T-cell (primary cell): ENCODE results near the gene PLEKHG2. TPM values are rescaled to one million over a fixed set of nuclear protein-coding genes. Genes with fewer than 3 reads are reported as not detected.
"Not testable (repeated sequence)": the region's sequence is repeated elsewhere in the genome, so short reads cannot be mapped to it uniquely, and the experiment has no call there.

Experiments
- ATAC-seq, 4 experiments: fragments of 200-7000 bp in 3 of 4; fragments of 150-1000 bp in 1 of 4; cut with Tn5 transposase; replicated peaks in 1 of 4; 1 replicate in 3 of 4; 2 replicates in 1 of 4; pipeline ENCODE4 v1.10.0; 2021; ENCODE audit warnings: moderate library complexity in 3 of 4, mild to moderate bottlenecking in 2 of 4, moderate number of reproducible peaks in 1 of 4
- CTCF ChIA-PET, 2 donors: fragments of 300-600 bp; sonication (Branson Sonifier 250); formaldehyde crosslinking; loops; one replicate each; lab custom pipeline; 2022; ENCODE audit warnings: antibody characterized with exemption in 2 of 2; lab: Charles Lee
- POLR2A ChIA-PET, 2 donors: fragments of 300-600 bp; sonication (Branson Sonifier 250); formaldehyde crosslinking; loops; one replicate each; lab custom pipeline; 2022; ENCODE audit warnings: antibody characterized with exemption in 2 of 2; lab: Charles Lee
- DNase-seq, 35 experiments: peaks; one replicate each; pipeline versions ENCODE4 v3.0.0 to v3.0.0-alpha.2; 2013 to 2023
- H3K27ac ChIP-seq: one replicate; pipeline ENCODE4 v1.5.1; 2013; ENCODE audit warnings: low read length
- H3K27me3 ChIP-seq, 2 experiments: replicated peaks in 1 of 2; 1 replicate in 1 of 2; 2 replicates in 1 of 2; pipeline versions ENCODE4 v1.6.1 to v1.7.0; 2013; ENCODE audit warnings: low read length in 1 of 2, mixed read lengths in 1 of 2; ENCODE audit not compliant: control insufficient read depth in 2 of 2, insufficient read depth in 2 of 2; ENCODE audit errors: extremely low read depth in 1 of 2
- H3K36me3 ChIP-seq, 2 donors: 1 replicate in 1 of 2; 2 replicates in 1 of 2; pipeline versions ENCODE4 v1.6.1 to v1.7.0; 2013; ENCODE audit warnings: low read length in 1 of 2; ENCODE audit not compliant: control insufficient read depth in 2 of 2, insufficient read depth in 1 of 2; ENCODE audit errors: extremely low read depth in 1 of 2
- H3K4me1 ChIP-seq, 2 experiments: 1 replicate in 1 of 2; 2 replicates in 1 of 2; pipeline versions ENCODE4 v1.6.1 to v1.7.0; 2013; ENCODE audit warnings: low read length in 2 of 2, mixed read lengths in 1 of 2; ENCODE audit not compliant: insufficient read depth in 2 of 2, control insufficient read depth in 1 of 2; ENCODE audit errors: extremely low read depth in 1 of 2
- H3K4me3 ChIP-seq, 2 donors: 1 replicate in 1 of 2; 2 replicates in 1 of 2; pipeline versions ENCODE4 v1.5.1 to v1.7.0; 2013; ENCODE audit warnings: mild to moderate bottlenecking in 2 of 2, low read length in 1 of 2, moderate library complexity in 1 of 2; ENCODE audit not compliant: control insufficient read depth in 1 of 2; ENCODE audit errors: extremely low read depth in 1 of 2
- H3K9me3 ChIP-seq: 2 replicates; pipeline ENCODE4 v1.7.0; 2013
- H3K27ac Mint-ChIP-seq, 2 donors: one replicate each; pipeline ENCODE4 v1.8.0; 2020 to 2021; ENCODE audit warnings: mild to moderate bottlenecking in 2 of 2, mixed read lengths in 2 of 2
- H3K27me3 Mint-ChIP-seq, 2 donors: one replicate each; pipeline ENCODE4 v1.8.0; 2021 to 2022; ENCODE audit warnings: mixed read lengths in 2 of 2
- H3K36me3 Mint-ChIP-seq: one replicate; pipeline ENCODE4 v1.8.0; 2021; ENCODE audit warnings: mixed read lengths
- H3K4me1 Mint-ChIP-seq, 3 donors: one replicate each; pipeline ENCODE4 v1.8.0; 2020 to 2022; ENCODE audit warnings: mixed read lengths in 3 of 3, mild to moderate bottlenecking in 1 of 3
- H3K4me3 Mint-ChIP-seq, 3 donors: one replicate each; pipeline ENCODE4 v1.8.0; 2020 to 2022; ENCODE audit warnings: mild to moderate bottlenecking in 3 of 3, mixed read lengths in 3 of 3, moderate library complexity in 3 of 3
- H3K9me3 Mint-ChIP-seq, 3 donors: one replicate each; pipeline ENCODE4 v1.8.0; 2020 to 2022; ENCODE audit warnings: mixed read lengths in 3 of 3
- WGBS: methylation state at CpG from one replicate; pipeline ENCODE4 v1.1.5; 2013; ENCODE audit warnings: missing lambda C conversion rate; ENCODE audit not compliant: insufficient coverage; 5-methylcytosine and 5-hydroxymethylcytosine counted together
- total RNA-seq, 35 experiments: library from RNA in 6 of 35; stranded (reverse) in 6 of 35; fragments of 120-200 nt in 1 of 35; gene quantifications; one replicate each; pipeline versions ENCODE4 v1.2.1 to v1.2.4 and lab custom pipeline; 2013 to 2026

PLEKHG2 gene
- total RNA-seq, 5 donors from 2014 or later (not counting 1 experiment from before 2014, with no cell fraction given) = 25.2 to 88.1 (median 36.7) TPM

- H3K36me3 Mint-ChIP-seq = peaks cover 46% of the 10 kb centered on the region
Observed at GRCh38 chr19:39370735-39371134, 41.7 kb upstream of the PLEKHG2 start.

GRCh38 chr19:39372047-39372802, 40.2 kb upstream of the PLEKHG2 start:
- CTCF ChIA-PET = no interaction called here
- no peaks in the 10 kb centered on the region for H3K4me1 ChIP-seq
- peaks cover 12 to 64% of the 10 kb centered on the region in 2 donors for H3K36me3 ChIP-seq
- Mint-ChIP-seq H3K36me3 (peaks cover 55% of the 10 kb centered on the region), H3K9me3 (no peaks in the 10 kb centered on the region), H3K27me3 (no peaks in the 10 kb centered on the region), H3K4me1 (no peaks in the 10 kb centered on the region), H3K4me3 (no peak overlapping the region), H3K27ac (peak overlapping the region in 1 of 2 donors; percentile 22)
- WGBS = 71% methylated on average over 6 of the region's 8 CpGs
- DNase-seq (no peak), ATAC-seq (no peak)
- H3K9me3 ChIP-seq = no peaks in the 10 kb centered on the region
- H3K27me3 ChIP-seq = no peaks in the 10 kb centered on the region
- no peak overlapping the region for H3K4me3 ChIP-seq
- no peak overlapping the region for H3K27ac ChIP-seq
- POLR2A ChIA-PET = no interaction called here

More at GRCh38 chr19:39370735-39371134, 41.7 kb upstream of the PLEKHG2 start:
- Histone ChIP-seq H3K27me3 (no peaks in the 10 kb centered on the region), H3K4me3 (no peak overlapping the region), H3K9me3 (no peaks in the 10 kb centered on the region), H3K4me1 (no peaks in the 10 kb centered on the region), H3K27ac (no peak overlapping the region), H3K36me3 (peaks cover 8 to 57% of the 10 kb centered on the region in 2 donors)
- CTCF ChIA-PET = no interaction called here
- ATAC-seq (no peak), DNase-seq (no peak)
- WGBS = 100% methylated on average over 5 of the region's 5 CpGs
- H3K4me1 Mint-ChIP-seq = peaks cover 0 to 2% (median 0%) of the 10 kb centered on the region in 3 donors
- POLR2A ChIA-PET = no interaction called here
- H3K4me3 Mint-ChIP-seq = no peak overlapping the region
- no peak overlapping the region for H3K27ac Mint-ChIP-seq
- no peaks in the 10 kb centered on the region for H3K27me3 Mint-ChIP-seq
- no peaks in the 10 kb centered on the region for H3K9me3 Mint-ChIP-seq

GRCh38 chr19:39372941-39373340, 39.5 kb upstream of the PLEKHG2 start:
- no peaks in the 10 kb centered on the region for H3K4me1 ChIP-seq
- ATAC-seq = no peak
- H3K4me1 Mint-ChIP-seq = no peaks in the 10 kb centered on the region
- DNase-seq = no peak
- peaks cover 16 to 72% of the 10 kb centered on the region in 2 donors for H3K36me3 ChIP-seq
- H3K27ac Mint-ChIP-seq = no peak overlapping the region
- WGBS = 93% methylated on average over 2 of the region's 2 CpGs
- CTCF ChIA-PET = no interaction called here
- no peaks in the 10 kb centered on the region for H3K9me3 Mint-ChIP-seq
- no peaks in the 10 kb centered on the region for H3K27me3 Mint-ChIP-seq
- no peaks in the 10 kb centered on the region for H3K27me3 ChIP-seq
- no peak overlapping the region for H3K4me3 ChIP-seq
- no peak overlapping the region for H3K4me3 Mint-ChIP-seq
- no peaks in the 10 kb centered on the region for H3K9me3 ChIP-seq
- no peak overlapping the region for H3K27ac ChIP-seq
- POLR2A ChIA-PET = no interaction called here
- H3K36me3 Mint-ChIP-seq = peaks cover 61% of the 10 kb centered on the region

- CTCF ChIA-PET = interaction anchor here in 1 of 2 donors (0.6 kb wide), 1 partner anchor 9 kb away, joined by 5 read pairs; no protein-coding TSS in a partner anchor
- DNase-seq (no peak), ATAC-seq (no peak)
- no peak overlapping the region for H3K4me3 ChIP-seq
- no peaks in the 10 kb centered on the region for H3K27me3 Mint-ChIP-seq
- POLR2A ChIA-PET = interaction anchor here in 1 of 2 donors (1.2 kb wide), 1 partner anchor 9 kb away, joined by 11 read pairs; no protein-coding TSS in a partner anchor
- H3K4me1 Mint-ChIP-seq = no peaks in the 10 kb centered on the region
- no peak overlapping the region for H3K27ac ChIP-seq
- no peaks in the 10 kb centered on the region for H3K27me3 ChIP-seq
- H3K36me3 Mint-ChIP-seq = peaks cover 55% of the 10 kb centered on the region
- no peaks in the 10 kb centered on the region for H3K9me3 Mint-ChIP-seq
- no peaks in the 10 kb centered on the region for H3K4me1 ChIP-seq
- H3K9me3 ChIP-seq = no peaks in the 10 kb centered on the region
- peaks cover 12 to 75% of the 10 kb centered on the region in 2 donors for H3K36me3 ChIP-seq
- no peak overlapping the region for H3K4me3 Mint-ChIP-seq
- no peak overlapping the region for H3K27ac Mint-ChIP-seq
Observed at GRCh38 chr19:39375929-39376328, 36.5 kb upstream of the PLEKHG2 start.

- no peaks in the 10 kb centered on the region for H3K4me1 Mint-ChIP-seq
- POLR2A ChIA-PET = no interaction called here
- peak overlapping the region in 1 of 2 donors; percentile 69 for H3K27ac Mint-ChIP-seq
- H3K36me3 ChIP-seq = peaks cover 18 to 76% of the 10 kb centered on the region in 2 donors
- H3K4me1 ChIP-seq = no peaks in the 10 kb centered on the region
- DNase-seq = no peak
- CTCF ChIA-PET = interaction anchor here in 1 of 2 donors (0.6 kb wide), 1 partner anchor 167 kb away, joined by 4 read pairs; no protein-coding TSS in a partner anchor
- no peak for ATAC-seq
- H3K4me3 ChIP-seq = no peak overlapping the region
- H3K27ac ChIP-seq = no peak overlapping the region
- H3K27me3 ChIP-seq = no peaks in the 10 kb centered on the region
- H3K4me3 Mint-ChIP-seq = no peak overlapping the region
- no peaks in the 10 kb centered on the region for H3K9me3 ChIP-seq
- no peaks in the 10 kb centered on the region for H3K9me3 Mint-ChIP-seq
- no peaks in the 10 kb centered on the region for H3K27me3 Mint-ChIP-seq
- H3K36me3 Mint-ChIP-seq = peaks cover 61% of the 10 kb centered on the region
- WGBS = 95% methylated on average over 15 of the region's 18 CpGs
Observed at GRCh38 chr19:39377373-39378362, 34.8 kb upstream of the PLEKHG2 start.

- ATAC-seq, H3K9me3 Mint-ChIP-seq, H3K9me3 ChIP-seq, H3K27ac Mint-ChIP-seq, H3K27me3 Mint-ChIP-seq, H3K4me1 Mint-ChIP-seq, CTCF ChIA-PET, POLR2A ChIA-PET, DNase-seq, H3K4me1 ChIP-seq, H3K27me3 ChIP-seq, H3K27ac ChIP-seq, H3K4me3 ChIP-seq, H3K4me3 Mint-ChIP-seq: not testable (repeated sequence)
- 83% methylated on average over 1 of the region's 4 CpGs for WGBS
- peaks cover 62% of the 10 kb centered on the region for H3K36me3 Mint-ChIP-seq
- peaks cover 22 to 87% of the 10 kb centered on the region in 2 donors for H3K36me3 ChIP-seq
Observed at GRCh38 chr19:39379366-39379765, 33.1 kb upstream of the PLEKHG2 start.
